C1 segment of cervical spinal cord (tissue), 14 donors: Measurements from ENCODE around the gene SSX1.
"Not testable (repeated sequence)": the region's sequence is repeated elsewhere in the genome, so short reads cannot be mapped to it uniquely, and the experiment has no call there.

Experiments used
- DNase-seq, 14 donors: peaks; one replicate each; lab custom pipeline; 2025; lab: John Stamatoyannopoulos, UW

SSX1 gene, protein sequence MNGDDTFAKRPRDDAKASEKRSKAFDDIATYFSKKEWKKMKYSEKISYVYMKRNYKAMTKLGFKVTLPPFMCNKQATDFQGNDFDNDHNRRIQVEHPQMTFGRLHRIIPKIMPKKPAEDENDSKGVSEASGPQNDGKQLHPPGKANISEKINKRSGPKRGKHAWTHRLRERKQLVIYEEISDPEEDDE

GRCh38 chrX:48255062-48255796 lies at the start of gene SSX1:
Gene SSX1 (plus strand): TSS chrX:48255392. CDS start chrX:48257242, 1,850 bp downstream.
- not testable (repeated sequence) for DNase-seq

DNA sequence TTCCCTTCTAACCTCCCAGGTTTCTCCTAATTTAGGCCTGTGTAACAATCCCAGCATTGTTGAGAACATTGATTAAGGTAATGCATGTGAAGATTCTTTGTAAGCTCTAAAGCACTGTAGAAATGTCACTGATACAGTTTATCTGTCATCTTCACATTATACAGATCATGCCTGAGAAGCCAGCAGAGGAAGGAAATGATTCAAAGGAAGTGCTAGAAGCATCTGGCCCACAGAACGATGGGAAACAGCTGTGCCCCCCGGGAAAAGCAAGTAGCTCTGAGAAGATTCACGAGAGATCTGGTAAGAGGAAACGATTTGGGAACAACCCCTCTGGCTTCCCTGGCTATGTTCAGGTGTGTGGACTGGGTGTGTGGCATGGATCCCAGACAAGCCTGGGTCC lies 40.9 kb upstream of the SSX1 start:
- not testable (repeated sequence) for DNase-seq

GRCh38 chrX:48224196-48224595 lies 31.0 kb upstream of the SSX1 start:
- not testable (repeated sequence) for DNase-seq

DNA sequence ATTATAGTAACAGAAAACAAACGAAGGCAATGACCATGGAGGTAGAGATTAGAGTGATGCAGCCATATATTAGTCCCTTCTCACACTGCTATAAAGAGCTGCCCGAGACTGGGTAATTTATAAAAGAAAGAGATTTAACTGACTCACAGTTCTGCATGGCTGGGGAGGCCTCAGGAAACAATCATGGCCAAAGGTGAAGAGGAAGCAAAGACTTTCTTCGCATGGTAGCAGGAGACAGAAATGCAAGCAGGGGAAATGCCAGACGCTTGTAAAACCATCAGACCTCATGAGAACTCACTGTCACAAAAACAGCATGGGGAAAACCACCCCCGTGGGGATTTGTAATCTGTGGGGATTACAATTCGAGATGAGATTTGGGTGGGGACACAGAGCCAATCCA lies 2.2 kb upstream of the SSX1 start:
- DNase-seq: not testable (repeated sequence)

DNA sequence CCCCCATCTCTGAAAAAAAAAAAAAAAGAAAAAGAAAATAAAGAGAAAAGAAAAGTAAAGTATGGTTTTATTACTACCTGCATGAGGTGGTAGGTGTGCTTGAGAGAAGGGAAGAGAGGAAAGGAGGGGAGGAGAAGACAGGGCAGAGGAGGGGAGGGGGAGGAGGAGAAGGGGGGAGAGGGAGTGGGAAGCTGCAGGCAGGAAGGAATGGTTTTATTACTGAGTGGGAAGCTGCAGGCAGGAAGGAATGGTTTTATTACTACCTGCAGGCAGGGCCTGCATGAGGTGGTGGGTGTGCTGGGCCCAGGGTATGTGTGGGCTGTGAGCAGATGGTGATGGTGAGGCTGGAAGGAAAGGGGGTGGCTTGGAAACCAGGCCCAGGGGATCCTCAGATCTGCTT lies 19.2 kb downstream of the SSX1 start:
- not testable (repeated sequence) for DNase-seq

- DNase-seq: no peak
These were observed 23.8 kb downstream of the SSX1 start for GRCh38 chrX:48278958-48279357.

GRCh38 chrX:48280729-48281128 lies 25.5 kb downstream of the SSX1 start:
- not testable (repeated sequence) for DNase-seq

DNA sequence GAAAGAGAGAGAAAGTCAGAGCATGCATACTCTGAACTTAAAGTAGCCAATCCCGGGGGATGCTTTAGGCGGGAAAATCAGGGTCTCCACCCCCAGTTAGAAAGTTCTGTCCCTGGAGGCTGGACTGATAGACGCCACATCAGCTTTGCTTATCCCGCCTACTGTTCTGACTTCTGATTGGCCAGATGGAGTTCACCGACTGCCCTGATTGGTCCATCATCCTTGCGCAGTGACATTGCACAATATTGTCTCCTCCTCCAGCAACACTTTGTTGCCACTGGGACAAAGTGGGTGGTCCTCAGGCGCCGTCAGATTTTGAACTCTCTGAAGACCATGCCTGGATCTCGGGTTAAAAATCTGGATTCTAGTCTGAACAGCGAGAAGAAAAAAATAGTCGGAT lies 51.0 kb downstream of the SSX1 start:
- DNase-seq: no peak

DNA sequence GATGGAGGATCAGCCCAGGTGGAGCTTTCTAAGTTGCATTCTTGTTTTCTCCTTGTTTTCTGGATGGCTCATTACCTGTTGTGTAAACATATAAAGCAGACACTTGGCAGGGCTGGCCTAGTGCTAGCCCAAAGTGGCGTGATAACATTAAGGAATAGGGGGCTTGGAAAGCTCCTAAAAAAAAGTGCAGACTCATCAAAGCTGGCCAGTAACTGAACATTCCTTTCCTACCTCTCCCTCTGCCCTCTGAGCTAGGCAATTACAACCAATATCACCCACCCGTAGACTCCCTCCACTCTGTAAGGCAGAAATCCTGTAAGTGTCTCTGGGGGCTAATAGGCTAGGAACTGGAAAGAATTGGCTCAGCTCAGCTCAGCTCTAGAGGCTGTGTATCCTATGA lies 58.8 kb downstream of the SSX1 start:
- not testable (repeated sequence) for DNase-seq
